Measurements from ENCODE around the gene NMUR1. TPM values are rescaled to one million over a fixed set of nuclear protein-coding genes. Genes with fewer than 3 reads are reported as not detected.

Gene NMUR1
- total RNA-seq, 4 donors from 2014 or later, result 0.07 TPM; not detected in 3

GRCh38 chr2:231568785-231569435 lies 38.7 kb upstream of the NMUR1 start:
- H3K4me1 ChIP-seq, result no peaks in the 10 kb centered on the region
- intact Hi-C loops (cut with DNase I; ENCODE audit: low total_unique reads), result no loop called here
- DNase-seq (no peak), ATAC-seq (no peak)
- TF ChIP-seq, protein P1, sequence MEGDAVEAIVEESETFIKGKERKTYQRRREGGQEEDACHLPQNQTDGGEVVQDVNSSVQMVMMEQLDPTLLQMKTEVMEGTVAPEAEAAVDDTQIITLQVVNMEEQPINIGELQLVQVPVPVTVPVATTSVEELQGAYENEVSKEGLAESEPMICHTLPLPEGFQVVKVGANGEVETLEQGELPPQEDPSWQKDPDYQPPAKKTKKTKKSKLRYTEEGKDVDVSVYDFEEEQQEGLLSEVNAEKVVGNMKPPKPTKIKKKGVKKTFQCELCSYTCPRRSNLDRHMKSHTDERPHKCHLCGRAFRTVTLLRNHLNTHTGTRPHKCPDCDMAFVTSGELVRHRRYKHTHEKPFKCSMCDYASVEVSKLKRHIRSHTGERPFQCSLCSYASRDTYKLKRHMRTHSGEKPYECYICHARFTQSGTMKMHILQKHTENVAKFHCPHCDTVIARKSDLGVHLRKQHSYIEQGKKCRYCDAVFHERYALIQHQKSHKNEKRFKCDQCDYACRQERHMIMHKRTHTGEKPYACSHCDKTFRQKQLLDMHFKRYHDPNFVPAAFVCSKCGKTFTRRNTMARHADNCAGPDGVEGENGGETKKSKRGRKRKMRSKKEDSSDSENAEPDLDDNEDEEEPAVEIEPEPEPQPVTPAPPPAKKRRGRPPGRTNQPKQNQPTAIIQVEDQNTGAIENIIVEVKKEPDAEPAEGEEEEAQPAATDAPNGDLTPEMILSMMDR (IDR thresholded peaks at IDR 0.05 in 4 of 5, conservative IDR thresholded peaks at IDR 0.05 in 1 of 5), result no peak
- TF ChIP-seq POLR2A (IDR thresholded peaks at IDR 0.05), result no peak
- no peaks in the 10 kb centered on the region for H3K36me3 ChIP-seq
- H3K9me3 ChIP-seq, result no peaks in the 10 kb centered on the region
- in situ Hi-C loops (cut with MboI; ENCODE audit: low sequenced_read_pairs in 4 of 4), result no loop called here
- no peak overlapping the region for H3K4me3 ChIP-seq
- H3K27ac ChIP-seq, result no peak overlapping the region
- H3K27me3 ChIP-seq, result no peaks in the 10 kb centered on the region

DNA sequence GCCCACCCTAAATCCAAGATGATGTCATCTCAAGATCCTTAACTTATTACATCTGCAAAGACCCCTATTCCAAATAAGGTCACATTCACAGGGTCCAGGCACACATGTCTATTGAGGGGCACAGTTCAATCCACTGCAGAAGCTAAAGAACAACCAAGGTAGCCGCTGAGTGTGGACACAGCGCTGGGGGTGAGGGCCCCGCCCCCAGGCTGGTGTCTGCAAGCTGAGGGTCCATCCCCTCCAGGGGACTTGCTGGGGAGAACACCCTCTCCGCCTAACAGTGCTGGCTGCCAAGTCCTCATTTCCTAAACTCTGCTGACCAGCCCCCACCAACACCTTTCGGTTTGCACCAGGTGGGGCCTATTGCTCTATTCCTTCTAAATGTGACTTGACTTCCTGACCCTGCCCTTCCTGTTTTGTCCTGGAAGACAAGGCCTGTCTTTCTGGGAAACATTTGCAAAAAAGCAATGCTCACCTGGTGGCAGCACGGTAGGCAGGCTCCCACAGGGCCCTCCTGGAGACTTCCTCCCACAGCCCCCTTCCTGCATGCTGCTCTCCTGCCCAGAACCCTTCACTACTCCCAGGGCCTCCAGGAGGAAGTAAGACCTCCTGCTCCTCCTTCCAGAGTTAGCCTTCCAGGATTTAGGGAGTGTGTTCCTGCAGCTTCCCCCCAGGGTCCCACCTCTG lies 38.0 kb upstream of the NMUR1 start:
- ATAC-seq (no peak), DNase-seq (no peak)
- Histone ChIP-seq H3K36me3 (no peaks in the 10 kb centered on the region), H3K9me3 (no peaks in the 10 kb centered on the region), H3K27ac (no peak overlapping the region), H3K4me1 (no peaks in the 10 kb centered on the region), H3K4me3 (no peak overlapping the region), H3K27me3 (no peaks in the 10 kb centered on the region)
- intact Hi-C loops (cut with DNase I; ENCODE audit: low total_unique reads), result no loop called here
- no peak for TF ChIP-seq POLR2A (IDR thresholded peaks at IDR 0.05)
- TF ChIP-seq, protein P1 (IDR thresholded peaks at IDR 0.05 in 4 of 5, conservative IDR thresholded peaks at IDR 0.05 in 1 of 5), result no peak
- in situ Hi-C loops (cut with MboI; ENCODE audit: low sequenced_read_pairs in 4 of 4), result no loop called here

DNA sequence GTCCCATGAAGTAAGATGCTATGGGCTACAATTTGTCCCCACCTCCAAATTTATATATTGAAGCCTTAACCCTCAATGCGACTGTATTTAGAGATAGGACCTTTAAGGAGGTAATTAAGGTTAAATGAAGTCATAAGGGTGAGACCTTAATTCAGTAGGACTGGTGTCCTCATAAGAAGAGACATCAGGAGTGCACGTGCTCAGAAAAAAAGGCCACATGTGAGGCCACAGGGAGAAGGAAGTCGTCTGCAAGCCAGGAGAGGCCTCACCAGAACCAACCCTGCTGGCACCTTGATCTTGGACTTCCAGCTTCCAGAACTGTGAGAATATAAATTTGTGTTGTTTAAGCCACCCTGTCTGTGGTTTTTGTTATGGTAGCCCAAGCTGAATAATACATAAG lies 36.9 kb upstream of the NMUR1 start:
- intact Hi-C loops (cut with DNase I; ENCODE audit: low total_unique reads), result no loop called here
- DNase-seq, result no peak

DNA sequence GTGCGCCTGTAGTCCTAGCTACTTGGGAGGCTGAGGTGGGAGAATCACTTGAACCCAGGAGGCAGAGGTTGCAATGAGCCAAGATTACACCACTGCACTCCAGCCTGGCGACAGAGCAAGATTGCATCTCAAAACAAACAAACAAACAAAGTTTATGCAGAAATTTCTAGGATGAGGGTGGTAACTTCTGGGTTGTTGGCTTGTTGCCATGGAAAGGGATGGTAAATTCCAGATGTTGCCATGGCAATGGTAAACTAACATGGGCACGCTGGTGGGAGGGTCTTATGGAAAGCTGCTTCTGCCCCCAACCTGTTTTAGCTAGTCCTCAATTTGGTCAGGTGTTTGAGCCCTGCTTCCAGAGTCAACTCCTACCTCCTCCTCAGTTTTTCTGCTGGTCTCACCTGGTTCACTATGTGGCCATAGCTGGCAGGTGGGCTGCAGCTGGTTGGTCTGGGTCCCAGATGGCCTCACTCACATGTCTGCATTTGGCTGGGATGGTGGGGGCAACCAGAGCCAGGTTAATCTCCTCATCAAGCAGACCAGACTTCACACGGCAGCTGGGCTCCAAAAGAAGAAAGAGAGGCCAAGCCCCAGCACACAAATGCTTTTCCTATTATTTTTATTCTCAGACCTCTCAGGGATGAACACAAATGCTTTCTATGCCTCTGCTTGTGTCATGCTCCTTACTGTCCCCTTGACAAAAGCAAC lies 35.8 kb upstream of the NMUR1 start:
- TF ChIP-seq, protein P1 (IDR thresholded peaks at IDR 0.05 in 4 of 5, conservative IDR thresholded peaks at IDR 0.05 in 1 of 5), result no peak
- no peak for TF ChIP-seq POLR2A (IDR thresholded peaks at IDR 0.05)
- intact Hi-C loops (cut with DNase I; ENCODE audit: low total_unique reads) (no loop called here), in situ Hi-C loops (cut with MboI; ENCODE audit: low sequenced_read_pairs in 4 of 4) (no loop called here)
- H3K36me3 ChIP-seq, result no peaks in the 10 kb centered on the region
- H3K27me3 ChIP-seq, result no peaks in the 10 kb centered on the region
- H3K4me1 ChIP-seq, result no peaks in the 10 kb centered on the region
- no peak for DNase-seq
- ATAC-seq, result no peak
- H3K9me3 ChIP-seq, result no peaks in the 10 kb centered on the region
- no peak overlapping the region for H3K27ac ChIP-seq
- H3K4me3 ChIP-seq, result no peak overlapping the region

More for the DNA sequence above, 36.9 kb upstream of the NMUR1 start:
- no peaks in the 10 kb centered on the region for H3K27me3 ChIP-seq
- H3K36me3 ChIP-seq, result no peaks in the 10 kb centered on the region
- in situ Hi-C loops (cut with MboI; ENCODE audit: low sequenced_read_pairs in 4 of 4), result no loop called here
- H3K4me1 ChIP-seq, result no peaks in the 10 kb centered on the region
- H3K9me3 ChIP-seq, result no peaks in the 10 kb centered on the region
- no peak overlapping the region for H3K4me3 ChIP-seq
- ATAC-seq, result no peak
- TF ChIP-seq, protein P1 (IDR thresholded peaks at IDR 0.05 in 4 of 5, conservative IDR thresholded peaks at IDR 0.05 in 1 of 5), result no peak
- TF ChIP-seq POLR2A (IDR thresholded peaks at IDR 0.05), result no peak
- no peak overlapping the region for H3K27ac ChIP-seq
